ENCODE data around the gene IGSF23. TPM values are rescaled to one million over a fixed set of nuclear protein-coding genes. Genes with fewer than 3 reads are reported as not detected.

Gene IGSF23
- total and polyA plus RNA-seq, 12 donors = 0.86 TPM; not detected in 11

- ATAC-seq (no peak), DNase-seq (no peak)
- Histone ChIP-seq H3K36me3 (no peaks in the 10 kb centered on the region), H3K27ac (no peak overlapping the region), H3K27me3 (no peaks in the 10 kb centered on the region), H3K9me3 (no peaks in the 10 kb centered on the region), H3K4me3 (no peak overlapping the region), H3K4me1 (peaks cover 0 to 15% (median 0%) of the 10 kb centered on the region in 9 donors)
- 98% methylated on average over 10 of the region's 10 CpGs for WGBS, 2 donors
- TF ChIP-seq CTCF (IDR thresholded peaks at IDR 0.05) = no peak
- intact Hi-C loops (cut with DNase I) = loop anchor here in 1 of 10 donors (5.0 kb wide), 1 partner anchor 38 kb away; no protein-coding TSS in a partner anchor
These were observed 950 bp downstream of the IGSF23 start for GRCh38 chr19:44614313-44614712.

- 45 to 55% methylated on average over 5 of the region's 5 CpGs for WGBS, 2 donors
- ATAC-seq = peak in 1 of 8 donors; percentile 84
- no peak for TF ChIP-seq CTCF (IDR thresholded peaks at IDR 0.05)
These were observed 2.5 kb downstream of the IGSF23 start for GRCh38 chr19:44615863-44616247.

DNA sequence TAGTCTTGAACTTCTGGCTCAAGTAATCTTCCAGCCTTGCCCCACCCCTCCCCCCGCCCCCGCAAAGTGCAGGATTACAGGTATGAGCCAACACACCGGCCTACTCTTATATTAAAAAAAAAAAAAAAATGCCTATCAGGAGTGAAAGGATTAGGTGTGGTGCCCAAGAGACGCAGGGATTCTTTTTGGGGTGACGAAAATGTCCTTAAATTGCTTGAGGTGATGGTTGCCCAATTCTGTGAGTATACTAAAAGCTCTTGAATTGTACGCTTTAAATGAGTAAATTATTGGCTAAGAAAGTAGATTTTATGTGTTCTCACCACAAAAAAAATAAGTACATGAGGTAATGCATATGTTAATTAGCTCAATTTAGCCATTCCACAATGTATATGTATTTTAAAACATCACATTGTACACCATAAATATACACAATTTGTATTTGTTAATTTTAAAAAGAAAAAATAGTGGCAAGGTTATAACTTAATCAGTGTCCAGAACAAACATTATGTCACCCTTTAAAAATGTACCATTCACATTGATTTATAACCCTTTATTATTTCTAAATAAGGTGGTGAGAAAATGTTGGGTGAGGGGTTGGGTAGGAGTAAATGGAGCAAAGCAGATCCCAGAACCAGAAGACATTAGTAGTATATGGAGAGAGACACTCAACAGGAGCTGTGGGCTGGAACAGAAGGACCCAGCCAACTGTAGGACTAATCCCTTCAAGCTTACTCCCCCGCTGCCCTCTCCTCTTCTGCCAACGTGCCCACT, 3.9 kb downstream of the IGSF23 start:
- intact Hi-C loops (cut with DNase I) = no loop called here
- Histone ChIP-seq H3K9me3 (no peaks in the 10 kb centered on the region), H3K36me3 (no peaks in the 10 kb centered on the region), H3K4me3 (no peak overlapping the region), H3K27me3 (no peaks in the 10 kb centered on the region), H3K27ac (no peak overlapping the region), H3K4me1 (peaks cover 0 to 15% (median 0%) of the 10 kb centered on the region in 9 donors)
- 88 to 89% methylated on average over 8 of the region's 8 CpGs for WGBS, 2 donors
- ATAC-seq = no peak
- no peak for TF ChIP-seq CTCF (IDR thresholded peaks at IDR 0.05)
- no peak for DNase-seq

More at GRCh38 chr19:44615863-44616247, 2.5 kb downstream of the IGSF23 start:
- no peak overlapping the region for H3K27ac ChIP-seq
- no peaks in the 10 kb centered on the region for H3K9me3 ChIP-seq
- no peak overlapping the region for H3K4me3 ChIP-seq
- H3K36me3 ChIP-seq = no peaks in the 10 kb centered on the region
- peaks cover 0 to 15% (median 0%) of the 10 kb centered on the region in 9 donors for H3K4me1 ChIP-seq
- H3K27me3 ChIP-seq = no peaks in the 10 kb centered on the region
- intact Hi-C loops (cut with DNase I) = no loop called here
- DNase-seq = no peak

- 77 to 78% methylated on average over 7 of the region's 7 CpGs for WGBS, 2 donors
- Histone ChIP-seq H3K4me3 (no peak overlapping the region), H3K27ac (no peak overlapping the region), H3K9me3 (no peaks in the 10 kb centered on the region), H3K27me3 (no peaks in the 10 kb centered on the region), H3K4me1 (peaks cover 0 to 27% (median 0%) of the 10 kb centered on the region in 9 donors), H3K36me3 (no peaks in the 10 kb centered on the region)
- TF ChIP-seq CTCF (IDR thresholded peaks at IDR 0.05) = no peak
- DNase-seq (no peak), ATAC-seq (no peak)
- intact Hi-C loops (cut with DNase I) = no loop called here
These were observed 5.4 kb downstream of the IGSF23 start for GRCh38 chr19:44618640-44619357.
